ENCODE measurements around the gene HOXA4. TPM values are rescaled to one million over a fixed set of nuclear protein-coding genes. Genes with fewer than 3 reads are reported as not detected.
A peak's percentile ranks its signal among the peaks of the same experiment; 100 is the strongest.

HOXA4 gene
- total and polyA plus RNA-seq, 10 of the 15 experiments (the other 5 are each of a cell fraction or from before 2014, with no cell fraction given): 0.07 TPM; not detected in 9

GRCh38 chr7:27168265-27168947, 37.8 kb upstream of the HOXA4 start (continued):
- TF ChIP-seq, protein P1, sequence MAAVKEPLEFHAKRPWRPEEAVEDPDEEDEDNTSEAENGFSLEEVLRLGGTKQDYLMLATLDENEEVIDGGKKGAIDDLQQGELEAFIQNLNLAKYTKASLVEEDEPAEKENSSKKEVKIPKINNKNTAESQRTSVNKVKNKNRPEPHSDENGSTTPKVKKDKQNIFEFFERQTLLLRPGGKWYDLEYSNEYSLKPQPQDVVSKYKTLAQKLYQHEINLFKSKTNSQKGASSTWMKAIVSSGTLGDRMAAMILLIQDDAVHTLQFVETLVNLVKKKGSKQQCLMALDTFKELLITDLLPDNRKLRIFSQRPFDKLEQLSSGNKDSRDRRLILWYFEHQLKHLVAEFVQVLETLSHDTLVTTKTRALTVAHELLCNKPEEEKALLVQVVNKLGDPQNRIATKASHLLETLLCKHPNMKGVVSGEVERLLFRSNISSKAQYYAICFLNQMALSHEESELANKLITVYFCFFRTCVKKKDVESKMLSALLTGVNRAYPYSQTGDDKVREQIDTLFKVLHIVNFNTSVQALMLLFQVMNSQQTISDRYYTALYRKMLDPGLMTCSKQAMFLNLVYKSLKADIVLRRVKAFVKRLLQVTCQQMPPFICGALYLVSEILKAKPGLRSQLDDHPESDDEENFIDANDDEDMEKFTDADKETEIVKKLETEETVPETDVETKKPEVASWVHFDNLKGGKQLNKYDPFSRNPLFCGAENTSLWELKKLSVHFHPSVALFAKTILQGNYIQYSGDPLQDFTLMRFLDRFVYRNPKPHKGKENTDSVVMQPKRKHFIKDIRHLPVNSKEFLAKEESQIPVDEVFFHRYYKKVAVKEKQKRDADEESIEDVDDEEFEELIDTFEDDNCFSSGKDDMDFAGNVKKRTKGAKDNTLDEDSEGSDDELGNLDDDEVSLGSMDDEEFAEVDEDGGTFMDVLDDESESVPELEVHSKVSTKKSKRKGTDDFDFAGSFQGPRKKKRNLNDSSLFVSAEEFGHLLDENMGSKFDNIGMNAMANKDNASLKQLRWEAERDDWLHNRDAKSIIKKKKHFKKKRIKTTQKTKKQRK (IDR thresholded peaks at IDR 0.05; ENCODE audit: low read depth, low read length): no peak
- TF ChIP-seq, protein P2, sequence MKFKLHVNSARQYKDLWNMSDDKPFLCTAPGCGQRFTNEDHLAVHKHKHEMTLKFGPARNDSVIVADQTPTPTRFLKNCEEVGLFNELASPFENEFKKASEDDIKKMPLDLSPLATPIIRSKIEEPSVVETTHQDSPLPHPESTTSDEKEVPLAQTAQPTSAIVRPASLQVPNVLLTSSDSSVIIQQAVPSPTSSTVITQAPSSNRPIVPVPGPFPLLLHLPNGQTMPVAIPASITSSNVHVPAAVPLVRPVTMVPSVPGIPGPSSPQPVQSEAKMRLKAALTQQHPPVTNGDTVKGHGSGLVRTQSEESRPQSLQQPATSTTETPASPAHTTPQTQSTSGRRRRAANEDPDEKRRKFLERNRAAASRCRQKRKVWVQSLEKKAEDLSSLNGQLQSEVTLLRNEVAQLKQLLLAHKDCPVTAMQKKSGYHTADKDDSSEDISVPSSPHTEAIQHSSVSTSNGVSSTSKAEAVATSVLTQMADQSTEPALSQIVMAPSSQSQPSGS (IDR thresholded peaks at IDR 0.05; ENCODE audit: low read length): no peak
- TF ChIP-seq POLR2A (IDR thresholded peaks at IDR 0.05; ENCODE audit: low read depth, low read length) (no peak), NR2C2 (IDR thresholded peaks at IDR 0.05; ENCODE audit: borderline replicate concordance, control insufficient read depth, insufficient read length, low read depth) (no peak), TAF1 (IDR thresholded peaks at IDR 0.05; ENCODE audit: borderline replicate concordance, low read depth, low read length) (no peak), TCF3 (IDR thresholded peaks at IDR 0.05; ENCODE audit: borderline replicate concordance, insufficient read depth, low read depth, low read length) (no peak)

DNA sequence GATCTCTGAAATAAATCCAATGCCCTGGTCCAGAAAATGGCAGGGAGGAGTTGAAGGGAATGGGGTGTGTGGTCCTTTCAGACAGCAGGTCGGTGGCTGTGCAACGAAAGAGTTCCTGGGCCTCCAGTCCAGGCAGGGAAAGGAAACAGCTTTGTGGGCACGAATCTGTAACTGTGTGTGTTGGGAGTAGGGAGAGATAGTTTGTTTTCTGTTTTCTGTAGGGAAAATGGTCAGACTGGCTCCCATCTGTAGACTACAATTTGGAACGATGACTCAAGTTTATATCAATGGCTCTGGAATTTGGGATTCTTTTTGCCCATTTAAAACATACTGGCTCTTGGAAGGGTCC, 37.3 kb upstream of the HOXA4 start:
- Histone ChIP-seq H3K4me3 (no peak overlapping the region), H3K9ac (ENCODE audit: control insufficient read depth, insufficient read depth, low read length) (no peak overlapping the region), H3K9me3 (replicated peaks; ENCODE audit: control insufficient read depth, insufficient read depth, low read length) (peaks cover 2% of the 10 kb centered on the region; the same call in 1 of the 3 replicates), H3K4me2 (ENCODE audit: control insufficient read depth, insufficient read depth) (no peak overlapping the region), H3K36me3 (ENCODE audit: control insufficient read depth in 2 of 2, insufficient read depth in 2 of 2, low read length in 1 of 2) (no peaks in the 10 kb centered on the region; a peak in 1 of 4 replicates), H3K27me3 (replicated peaks in 1 of 2; ENCODE audit: control insufficient read depth in 2 of 2, insufficient read depth in 2 of 2, low read length in 1 of 2) (peaks cover 29 to 46% of the 10 kb centered on the region in 2 experiments), H2AFZ (ENCODE audit: control insufficient read depth, low read depth, low read length) (no peak overlapping the region), H4K20me1 (ENCODE audit: control insufficient read depth, insufficient read depth) (no peaks in the 10 kb centered on the region), H3K27ac (ENCODE audit: control insufficient read depth, insufficient read depth) (no peak overlapping the region), H3K79me2 (ENCODE audit: control insufficient read depth, insufficient read depth, low read length) (no peaks in the 10 kb centered on the region), H3K4me1 (ENCODE audit: control insufficient read depth, insufficient read depth, low read length) (no peaks in the 10 kb centered on the region)
- no TSS peak for BruUV-seq (replicated peaks)
- in situ Hi-C loops (cut with MboI): loop anchor here (25.0 kb wide), 1 partner anchor 1081 kb away; no protein-coding TSS in a partner anchor
- ChIA-PET CTCF (no interaction called here), POLR2A (interaction anchor here (0.6 kb wide), 1 partner anchor 275 kb away, joined by 3 read pairs; no protein-coding TSS in a partner anchor), SMC1A (ENCODE audit: uncharacterized antibody, unreplicated experiment) (no interaction called here), RAD21 (ENCODE audit: unreplicated experiment) (no interaction called here)
- FAIRE-seq (no peak), ATAC-seq (no peak), DNase-seq (ENCODE audit: low read depth, low spot score) (no peak)
- 2% methylated on average over 4 of the region's 4 CpGs for WGBS (ENCODE audit: insufficient coverage, insufficient replicate concordance, low lambda C conversion rate, missing lambda C conversion rate)
- intact Hi-C loops (cut with micrococcal nuclease; ENCODE audit: unreplicated experiment): no loop called here
- TF ChIP-seq NR2C1 (IDR thresholded peaks at IDR 0.05) (no peak), EZH2 (IDR thresholded peaks at IDR 0.05; ENCODE audit: borderline replicate concordance, control insufficient read depth, low read depth, low read length) (0 out of 2 replicates have a peak, but pooled peaks have one; percentile 66), BRCA1 (IDR thresholded peaks at IDR 0.05; ENCODE audit: low read depth, low read length) (no peak)
